Astrocyte (in vitro differentiated cells and primary cell): Measurements from ENCODE around the gene ZNF532.

Experiments used
- EZH2 ChIP-seq: IDR thresholded peaks from 2 replicates; pipeline ENCODE4 v1.6.1; 2012; ENCODE audit warnings: mild to moderate bottlenecking, low read length, inconsistent platforms; ENCODE audit not compliant: insufficient read depth
- TF ChIP-seq, protein P1 (sequence below): IDR thresholded peaks from 2 replicates; pipeline ENCODE4 v1.5.1; 2011; ENCODE audit warnings: low read depth, mild to moderate bottlenecking, inconsistent platforms, low read length, moderate library complexity; ENCODE audit not compliant: insufficient read depth

GRCh38 chr18:58881477-58881876, 16.8 kb downstream of the ZNF532 start:
- TF ChIP-seq, protein P1, sequence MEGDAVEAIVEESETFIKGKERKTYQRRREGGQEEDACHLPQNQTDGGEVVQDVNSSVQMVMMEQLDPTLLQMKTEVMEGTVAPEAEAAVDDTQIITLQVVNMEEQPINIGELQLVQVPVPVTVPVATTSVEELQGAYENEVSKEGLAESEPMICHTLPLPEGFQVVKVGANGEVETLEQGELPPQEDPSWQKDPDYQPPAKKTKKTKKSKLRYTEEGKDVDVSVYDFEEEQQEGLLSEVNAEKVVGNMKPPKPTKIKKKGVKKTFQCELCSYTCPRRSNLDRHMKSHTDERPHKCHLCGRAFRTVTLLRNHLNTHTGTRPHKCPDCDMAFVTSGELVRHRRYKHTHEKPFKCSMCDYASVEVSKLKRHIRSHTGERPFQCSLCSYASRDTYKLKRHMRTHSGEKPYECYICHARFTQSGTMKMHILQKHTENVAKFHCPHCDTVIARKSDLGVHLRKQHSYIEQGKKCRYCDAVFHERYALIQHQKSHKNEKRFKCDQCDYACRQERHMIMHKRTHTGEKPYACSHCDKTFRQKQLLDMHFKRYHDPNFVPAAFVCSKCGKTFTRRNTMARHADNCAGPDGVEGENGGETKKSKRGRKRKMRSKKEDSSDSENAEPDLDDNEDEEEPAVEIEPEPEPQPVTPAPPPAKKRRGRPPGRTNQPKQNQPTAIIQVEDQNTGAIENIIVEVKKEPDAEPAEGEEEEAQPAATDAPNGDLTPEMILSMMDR = no peak
- TF ChIP-seq EZH2 = no peak
